Keratinocyte (primary cell): ENCODE results near the gene RAB2B. TPM values are rescaled to one million over a fixed set of nuclear protein-coding genes. Genes with fewer than 3 reads are reported as not detected.

Source experiments
- DNase-seq: peaks from one replicate; pipeline ENCODE4 v3.0.0-alpha.2; 2011; ENCODE audit warnings: low read depth, missing footprints, low spot score
- FAIRE-seq: peaks from 2 replicates; lab custom pipeline; 2011; peaks lifted over from hg19 to GRCh38; lab: Jason Lieb, UNC
- H2AFZ ChIP-seq: 2 replicates; pipeline ENCODE4 v1.6.0; 2012; ENCODE audit warnings: low read length, control low read depth, inconsistent platforms; ENCODE audit not compliant: control insufficient read depth
- H3K27ac ChIP-seq: 2 replicates; pipeline ENCODE4 v1.5.1; 2011; ENCODE audit warnings: low read length; ENCODE audit not compliant: control insufficient read depth, insufficient read depth
- H3K27me3 ChIP-seq: 3 replicates; pipeline ENCODE4 v1.6.0; 2011; ENCODE audit warnings: low read length; ENCODE audit not compliant: control insufficient read depth, insufficient read depth; ENCODE audit errors: extremely low read depth
- H3K36me3 ChIP-seq, 2 experiments: 2 replicates in 1 of 2; 3 replicates in 1 of 2; pipeline ENCODE4 v1.5.1; 2011; ENCODE audit warnings: low read length in 2 of 2, mild to moderate bottlenecking in 1 of 2; ENCODE audit not compliant: control insufficient read depth in 2 of 2, insufficient read depth in 2 of 2; ENCODE audit errors: extremely low read depth in 1 of 2
- H3K4me1 ChIP-seq: 3 replicates; pipeline ENCODE4 v1.5.1; 2011; ENCODE audit warnings: low read length; ENCODE audit not compliant: control insufficient read depth, insufficient read depth; ENCODE audit errors: extremely low read depth
- H3K4me2 ChIP-seq: 3 replicates; pipeline ENCODE4 v1.6.0; 2011; ENCODE audit warnings: low read depth, low read length; ENCODE audit not compliant: control insufficient read depth, insufficient read depth; ENCODE audit errors: extremely low read depth
- H3K4me3 ChIP-seq, 3 experiments: fragments of 200-600 bp in 1 of 3; sonication (generic) in 1 of 3; 2 replicates in 2 of 3; 3 replicates in 1 of 3; pipeline ENCODE4 v1.5.1; 2011 to 2016; ENCODE audit warnings: low read length in 3 of 3, mild to moderate bottlenecking in 3 of 3, control low read depth in 2 of 3, inconsistent platforms in 1 of 3, low read depth in 1 of 3, mixed read lengths in 1 of 3, mixed run types in 1 of 3, moderate library complexity in 1 of 3; ENCODE audit not compliant: control insufficient read depth in 2 of 3, insufficient read depth in 2 of 3; ENCODE audit errors: extremely low read depth in 1 of 3
- H3K79me2 ChIP-seq: 2 replicates; pipeline ENCODE4 v1.6.0; 2012; ENCODE audit warnings: low read length; ENCODE audit not compliant: control insufficient read depth, insufficient read depth
- H3K9ac ChIP-seq: 3 replicates; pipeline ENCODE4 v1.6.0; 2011; ENCODE audit warnings: low read length; ENCODE audit not compliant: control insufficient read depth, insufficient read depth; ENCODE audit errors: extremely low read depth
- H3K9me1 ChIP-seq: 3 replicates; pipeline ENCODE4 v1.6.0; 2011; ENCODE audit warnings: low read length; ENCODE audit not compliant: control insufficient read depth, insufficient read depth; ENCODE audit errors: extremely low read depth
- H3K9me3 ChIP-seq: 2 replicates; pipeline ENCODE4 v1.5.1; 2012; ENCODE audit warnings: low read depth, low read length; ENCODE audit not compliant: control insufficient read depth
- H4K20me1 ChIP-seq: 3 replicates; pipeline ENCODE4 v1.6.0; 2011; ENCODE audit warnings: low read length; ENCODE audit not compliant: control insufficient read depth, insufficient read depth; ENCODE audit errors: extremely low read depth
- EZH2 ChIP-seq: IDR thresholded peaks from one replicate; pipeline ENCODE4 v1.6.1; 2012; ENCODE audit warnings: inconsistent platforms, mild to moderate bottlenecking, low read length, moderate library complexity
- dilution Hi-C: fragments of 300-500 bp; cut with MboI; formaldehyde crosslinking; loops from one replicate; pipeline ENCODE4 v1.7.0; 2020; ENCODE audit warnings: low sequenced_read_pairs; ENCODE audit not compliant: extremely low pct_ligation_motif_present
- polyA plus RNA-seq, 5 experiments: library from polyadenylated mRNA; depleted of rRNA in 3 of 5; stranded (reverse) in 3 of 5; stranded (forward) in 1 of 5; unstranded in 1 of 5; fragments of >200 nt; gene quantifications; 1 replicate in 1 of 5; 2 replicates in 3 of 5; 3 replicates in 1 of 5; pipeline versions ENCODE4 v1.2.1 to v1.2.3, GENCODE V29; 2011 to 2012; ENCODE audit warnings: missing spikeins in 2 of 5, low read depth in 1 of 5, low replicate concordance in 1 of 5
- TF ChIP-seq, protein P1 (sequence below), 3 experiments: IDR thresholded peaks in 1 of 3; conservative IDR thresholded peaks in 1 of 3; optimal IDR thresholded peaks in 1 of 3; 2 replicates in 2 of 3; 3 replicates in 1 of 3; pipeline versions ENCODE3 to v1.5.1; 2011; ENCODE audit warnings: low read length in 3 of 3, mild to moderate bottlenecking in 3 of 3, moderate library complexity in 2 of 3, control low read depth in 1 of 3, inconsistent platforms in 1 of 3; ENCODE audit not compliant: insufficient read depth in 2 of 3; ENCODE audit errors: extremely low read depth in 1 of 3

Gene RAB2B
- polyA plus RNA-seq, 1 donor (not counting 4 experiments of a cell fraction or from before 2014, with no cell fraction given): 18.3 TPM

DNA sequence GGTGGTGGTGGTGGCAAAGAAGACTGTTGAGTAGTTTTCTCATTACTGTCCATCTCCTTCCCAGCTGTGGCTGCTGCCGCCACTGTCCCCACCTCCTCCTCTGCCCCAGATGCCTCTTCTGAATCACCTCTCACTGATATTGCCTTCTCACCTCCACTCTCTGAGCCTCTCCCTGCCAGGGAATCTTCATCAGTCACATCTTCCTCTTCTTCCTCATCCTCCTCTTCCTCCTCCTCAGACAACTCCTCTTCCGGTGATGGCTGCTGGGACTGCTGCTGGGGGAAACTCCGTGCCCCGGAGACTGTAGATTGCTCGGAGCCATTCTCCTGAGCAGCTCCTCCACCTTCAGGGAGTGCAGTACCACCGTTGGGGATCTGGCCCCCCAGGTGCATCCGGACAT lies 46.4 kb upstream of the RAB2B start:
- Histone ChIP-seq H2AFZ (no peak overlapping the region), H3K9me3 (no peaks in the 10 kb centered on the region), H3K4me1 (no peaks in the 10 kb centered on the region), H3K27ac (no peak overlapping the region), H3K4me2 (no peak overlapping the region), H3K9ac (no peak overlapping the region), H3K79me2 (no peaks in the 10 kb centered on the region), H3K9me1 (no peaks in the 10 kb centered on the region), H3K27me3 (peaks cover 3% of the 10 kb centered on the region), H3K4me3 (no peak overlapping the region), H4K20me1 (no peaks in the 10 kb centered on the region), H3K36me3 (no peaks in the 10 kb centered on the region)
- TF ChIP-seq, protein P1, sequence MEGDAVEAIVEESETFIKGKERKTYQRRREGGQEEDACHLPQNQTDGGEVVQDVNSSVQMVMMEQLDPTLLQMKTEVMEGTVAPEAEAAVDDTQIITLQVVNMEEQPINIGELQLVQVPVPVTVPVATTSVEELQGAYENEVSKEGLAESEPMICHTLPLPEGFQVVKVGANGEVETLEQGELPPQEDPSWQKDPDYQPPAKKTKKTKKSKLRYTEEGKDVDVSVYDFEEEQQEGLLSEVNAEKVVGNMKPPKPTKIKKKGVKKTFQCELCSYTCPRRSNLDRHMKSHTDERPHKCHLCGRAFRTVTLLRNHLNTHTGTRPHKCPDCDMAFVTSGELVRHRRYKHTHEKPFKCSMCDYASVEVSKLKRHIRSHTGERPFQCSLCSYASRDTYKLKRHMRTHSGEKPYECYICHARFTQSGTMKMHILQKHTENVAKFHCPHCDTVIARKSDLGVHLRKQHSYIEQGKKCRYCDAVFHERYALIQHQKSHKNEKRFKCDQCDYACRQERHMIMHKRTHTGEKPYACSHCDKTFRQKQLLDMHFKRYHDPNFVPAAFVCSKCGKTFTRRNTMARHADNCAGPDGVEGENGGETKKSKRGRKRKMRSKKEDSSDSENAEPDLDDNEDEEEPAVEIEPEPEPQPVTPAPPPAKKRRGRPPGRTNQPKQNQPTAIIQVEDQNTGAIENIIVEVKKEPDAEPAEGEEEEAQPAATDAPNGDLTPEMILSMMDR (optimal IDR thresholded peaks at IDR 0.05 in 1 of 3, IDR thresholded peaks at IDR 0.05 in 1 of 3, conservative IDR thresholded peaks at IDR 0.05 in 1 of 3; ENCODE audit: extremely low read depth in 1 of 3, insufficient read depth in 2 of 3, low read length in 3 of 3): no peak
- no peak for TF ChIP-seq EZH2
- dilution Hi-C loops: no loop called here
- no peak for DNase-seq
- FAIRE-seq: no peak

DNA sequence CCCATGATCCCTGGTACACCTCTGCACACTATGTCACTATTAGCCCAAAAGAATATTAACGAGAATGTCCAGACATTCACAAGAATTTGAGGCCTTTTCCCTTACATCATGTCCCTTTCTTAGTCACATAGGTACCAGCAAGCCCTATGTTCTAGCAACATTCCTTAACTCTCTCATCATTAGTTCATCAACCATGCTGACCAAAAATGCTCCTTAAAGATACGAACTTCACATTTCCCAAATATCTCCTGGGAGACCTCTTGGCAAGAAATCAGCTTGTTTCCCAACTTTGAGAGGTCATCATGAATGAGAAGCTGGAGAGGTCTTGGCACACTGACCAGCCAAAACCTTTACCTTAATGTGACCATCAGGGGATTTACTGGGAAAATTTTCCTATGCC lies 44.7 kb upstream of the RAB2B start:
- Histone ChIP-seq H3K9me1 (no peaks in the 10 kb centered on the region), H3K36me3 (no peaks in the 10 kb centered on the region), H3K27ac (no peak overlapping the region), H3K9me3 (no peaks in the 10 kb centered on the region), H3K4me3 (no peak overlapping the region), H3K4me2 (no peak overlapping the region), H2AFZ (no peak overlapping the region), H3K27me3 (peaks cover 3% of the 10 kb centered on the region), H3K9ac (no peak overlapping the region), H3K79me2 (no peaks in the 10 kb centered on the region), H3K4me1 (no peaks in the 10 kb centered on the region), H4K20me1 (no peaks in the 10 kb centered on the region)
- FAIRE-seq (no peak), DNase-seq (no peak)
- dilution Hi-C loops: no loop called here
- TF ChIP-seq, protein P1 (optimal IDR thresholded peaks at IDR 0.05 in 1 of 3, IDR thresholded peaks at IDR 0.05 in 1 of 3, conservative IDR thresholded peaks at IDR 0.05 in 1 of 3; ENCODE audit: extremely low read depth in 1 of 3, insufficient read depth in 2 of 3, low read length in 3 of 3): no peak
